Keratinocyte (primary cell): Measurements from ENCODE around the gene GRM5. TPM values are rescaled to one million over a fixed set of nuclear protein-coding genes. Genes with fewer than 3 reads are reported as not detected.
"Not testable (repeated sequence)": the region's sequence is repeated elsewhere in the genome, so short reads cannot be mapped to it uniquely, and the experiment has no call there.

ENCODE experiments used
- DNase-seq: peaks from one replicate; pipeline ENCODE4 v3.0.0-alpha.2; 2011; ENCODE audit warnings: low read depth, missing footprints, low spot score
- FAIRE-seq: peaks from 2 replicates; lab custom pipeline; 2011; peaks lifted over from hg19 to GRCh38; lab: Jason Lieb, UNC
- H2AFZ ChIP-seq: 2 replicates; pipeline ENCODE4 v1.6.0; 2012; ENCODE audit warnings: low read length, control low read depth, inconsistent platforms; ENCODE audit not compliant: control insufficient read depth
- H3K27ac ChIP-seq: 2 replicates; pipeline ENCODE4 v1.5.1; 2011; ENCODE audit warnings: low read length; ENCODE audit not compliant: control insufficient read depth, insufficient read depth
- H3K27me3 ChIP-seq: 3 replicates; pipeline ENCODE4 v1.6.0; 2011; ENCODE audit warnings: low read length; ENCODE audit not compliant: control insufficient read depth, insufficient read depth; ENCODE audit errors: extremely low read depth
- H3K36me3 ChIP-seq, 2 experiments: 2 replicates in 1 of 2; 3 replicates in 1 of 2; pipeline ENCODE4 v1.5.1; 2011; ENCODE audit warnings: low read length in 2 of 2, mild to moderate bottlenecking in 1 of 2; ENCODE audit not compliant: control insufficient read depth in 2 of 2, insufficient read depth in 2 of 2; ENCODE audit errors: extremely low read depth in 1 of 2
- H3K4me1 ChIP-seq: 3 replicates; pipeline ENCODE4 v1.5.1; 2011; ENCODE audit warnings: low read length; ENCODE audit not compliant: control insufficient read depth, insufficient read depth; ENCODE audit errors: extremely low read depth
- H3K4me2 ChIP-seq: 3 replicates; pipeline ENCODE4 v1.6.0; 2011; ENCODE audit warnings: low read depth, low read length; ENCODE audit not compliant: control insufficient read depth, insufficient read depth; ENCODE audit errors: extremely low read depth
- H3K4me3 ChIP-seq, 3 experiments: fragments of 200-600 bp in 1 of 3; sonication (generic) in 1 of 3; 2 replicates in 2 of 3; 3 replicates in 1 of 3; pipeline ENCODE4 v1.5.1; 2011 to 2016; ENCODE audit warnings: low read length in 3 of 3, mild to moderate bottlenecking in 3 of 3, control low read depth in 2 of 3, inconsistent platforms in 1 of 3, low read depth in 1 of 3, mixed read lengths in 1 of 3, mixed run types in 1 of 3, moderate library complexity in 1 of 3; ENCODE audit not compliant: control insufficient read depth in 2 of 3, insufficient read depth in 2 of 3; ENCODE audit errors: extremely low read depth in 1 of 3
- H3K79me2 ChIP-seq: 2 replicates; pipeline ENCODE4 v1.6.0; 2012; ENCODE audit warnings: low read length; ENCODE audit not compliant: control insufficient read depth, insufficient read depth
- H3K9ac ChIP-seq: 3 replicates; pipeline ENCODE4 v1.6.0; 2011; ENCODE audit warnings: low read length; ENCODE audit not compliant: control insufficient read depth, insufficient read depth; ENCODE audit errors: extremely low read depth
- H3K9me1 ChIP-seq: 3 replicates; pipeline ENCODE4 v1.6.0; 2011; ENCODE audit warnings: low read length; ENCODE audit not compliant: control insufficient read depth, insufficient read depth; ENCODE audit errors: extremely low read depth
- H3K9me3 ChIP-seq: 2 replicates; pipeline ENCODE4 v1.5.1; 2012; ENCODE audit warnings: low read depth, low read length; ENCODE audit not compliant: control insufficient read depth
- H4K20me1 ChIP-seq: 3 replicates; pipeline ENCODE4 v1.6.0; 2011; ENCODE audit warnings: low read length; ENCODE audit not compliant: control insufficient read depth, insufficient read depth; ENCODE audit errors: extremely low read depth
- CTCF ChIP-seq, 3 experiments: IDR thresholded peaks in 1 of 3; conservative IDR thresholded peaks in 1 of 3; optimal IDR thresholded peaks in 1 of 3; 2 replicates in 2 of 3; 3 replicates in 1 of 3; pipeline versions ENCODE3 to v1.5.1; 2011; ENCODE audit warnings: low read length in 3 of 3, mild to moderate bottlenecking in 3 of 3, moderate library complexity in 2 of 3, control low read depth in 1 of 3, inconsistent platforms in 1 of 3; ENCODE audit not compliant: insufficient read depth in 2 of 3; ENCODE audit errors: extremely low read depth in 1 of 3
- EZH2 ChIP-seq: IDR thresholded peaks from one replicate; pipeline ENCODE4 v1.6.1; 2012; ENCODE audit warnings: inconsistent platforms, mild to moderate bottlenecking, low read length, moderate library complexity
- dilution Hi-C: fragments of 300-500 bp; cut with MboI; formaldehyde crosslinking; loops from one replicate; pipeline ENCODE4 v1.7.0; 2020; ENCODE audit warnings: low sequenced_read_pairs; ENCODE audit not compliant: extremely low pct_ligation_motif_present
- polyA plus RNA-seq, 5 experiments: library from polyadenylated mRNA; depleted of rRNA in 3 of 5; stranded (reverse) in 3 of 5; stranded (forward) in 1 of 5; unstranded in 1 of 5; fragments of >200 nt; gene quantifications; 1 replicate in 1 of 5; 2 replicates in 3 of 5; 3 replicates in 1 of 5; pipeline versions ENCODE4 v1.2.1 to v1.2.3, GENCODE V29; 2011 to 2012; ENCODE audit warnings: missing spikeins in 2 of 5, low read depth in 1 of 5, low replicate concordance in 1 of 5

The GRM5 gene
- polyA plus RNA-seq, 1 donor (not counting 4 experiments of a cell fraction or from before 2014, with no cell fraction given): not detected

GRCh38 chr11:89021339-89021738, 44.4 kb downstream of the GRM5 start:
- Histone ChIP-seq H3K4me2 (no peak overlapping the region), H3K79me2 (no peaks in the 10 kb centered on the region), H3K36me3 (no peaks in the 10 kb centered on the region), H4K20me1 (no peaks in the 10 kb centered on the region), H3K27ac (no peak overlapping the region), H2AFZ (no peak overlapping the region), H3K4me1 (no peaks in the 10 kb centered on the region), H3K9me3 (no peaks in the 10 kb centered on the region), H3K9ac (no peak overlapping the region), H3K4me3 (no peak overlapping the region), H3K9me1 (no peaks in the 10 kb centered on the region), H3K27me3 (no peaks in the 10 kb centered on the region)
- no peak for FAIRE-seq
- TF ChIP-seq EZH2: no peak
- no peak for TF ChIP-seq CTCF (optimal IDR thresholded peaks at IDR 0.05 in 1 of 3, IDR thresholded peaks at IDR 0.05 in 1 of 3, conservative IDR thresholded peaks at IDR 0.05 in 1 of 3; ENCODE audit: extremely low read depth in 1 of 3, insufficient read depth in 2 of 3, low read length in 3 of 3)
- dilution Hi-C loops: no loop called here
- DNase-seq: no peak

DNA sequence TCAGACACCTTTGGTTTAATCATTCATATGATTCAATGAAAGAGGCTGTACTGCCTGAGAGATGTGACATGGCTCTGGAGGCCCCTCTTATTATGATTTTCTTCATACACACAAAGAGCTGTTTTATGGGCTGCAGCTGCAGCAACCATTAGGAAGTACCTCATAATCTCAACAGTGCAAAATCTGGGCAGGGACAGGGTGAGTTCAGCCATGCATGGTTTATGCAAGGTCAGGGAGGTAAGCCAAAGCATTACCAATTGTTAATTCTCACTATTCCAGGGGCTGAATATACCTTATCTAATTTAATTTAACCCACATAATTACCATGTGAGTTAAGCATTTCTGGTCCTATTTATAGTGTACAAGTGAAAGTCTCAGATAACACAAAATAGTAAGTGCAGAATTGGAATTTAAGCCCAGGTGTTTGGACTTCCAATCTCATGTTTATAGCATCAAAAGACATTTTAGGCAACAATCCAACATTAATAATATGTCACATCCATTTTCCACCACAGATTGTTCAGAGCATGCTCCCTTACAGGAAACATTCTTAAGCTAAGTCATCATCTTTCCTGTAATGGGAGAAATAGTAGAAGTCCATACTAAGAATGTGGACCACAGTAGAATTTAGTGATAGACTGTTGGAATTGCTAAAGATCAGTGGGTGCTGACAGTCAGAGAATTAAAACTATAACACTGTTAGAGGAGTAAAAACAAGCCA, 45.8 kb downstream of the GRM5 start:
- DNase-seq, H3K9me1 ChIP-seq, FAIRE-seq: not testable (repeated sequence)

GRCh38 chr11:89016214-89016613, 49.6 kb downstream of the GRM5 start:
- no peaks in the 10 kb centered on the region for H3K27me3 ChIP-seq
- H3K9ac ChIP-seq: no peak overlapping the region
- H3K27ac ChIP-seq: no peak overlapping the region
- no peak overlapping the region for H3K4me2 ChIP-seq
- no peaks in the 10 kb centered on the region for H3K9me1 ChIP-seq
- H3K79me2 ChIP-seq: no peaks in the 10 kb centered on the region
- DNase-seq (no peak), FAIRE-seq (no peak)
- no peaks in the 10 kb centered on the region for H3K9me3 ChIP-seq
- H3K4me3 ChIP-seq: no peak overlapping the region
- dilution Hi-C loops: no loop called here
- no peaks in the 10 kb centered on the region for H4K20me1 ChIP-seq
- H2AFZ ChIP-seq: no peak overlapping the region
- no peaks in the 10 kb centered on the region for H3K4me1 ChIP-seq
- TF ChIP-seq EZH2: no peak
- no peak for TF ChIP-seq CTCF (optimal IDR thresholded peaks at IDR 0.05 in 1 of 3, IDR thresholded peaks at IDR 0.05 in 1 of 3, conservative IDR thresholded peaks at IDR 0.05 in 1 of 3; ENCODE audit: extremely low read depth in 1 of 3, insufficient read depth in 2 of 3, low read length in 3 of 3)
- no peaks in the 10 kb centered on the region for H3K36me3 ChIP-seq

More for the DNA sequence above, 45.8 kb downstream of the GRM5 start:
- H3K36me3 ChIP-seq, H3K4me3 ChIP-seq, H3K79me2 ChIP-seq, H3K4me1 ChIP-seq, H3K4me2 ChIP-seq, H3K9ac ChIP-seq, H2AFZ ChIP-seq, H3K27me3 ChIP-seq, H3K27ac ChIP-seq, H3K9me3 ChIP-seq, dilution Hi-C loops, H4K20me1 ChIP-seq: not testable (repeated sequence)
